H9 (cell line): Measurements from ENCODE around the gene GRID2. TPM values are rescaled to one million over a fixed set of nuclear protein-coding genes. Genes with fewer than 3 reads are reported as not detected.

Source experiments
- DNase-seq: peaks from one replicate; pipeline ENCODE4 v3.0.0-alpha.2; 2017
- H2AFZ ChIP-seq: one replicate; pipeline ENCODE4 v1.6.1; 2013; ENCODE audit warnings: mild to moderate bottlenecking, low read length, control low read depth, moderate library complexity
- H2AK5ac ChIP-seq: 2 replicates; pipeline ENCODE4 v1.6.1; 2013; ENCODE audit warnings: low read length, control low read depth, mixed read lengths; ENCODE audit not compliant: insufficient read length
- H2BK120ac ChIP-seq: one replicate; pipeline ENCODE4 v1.6.1; 2013; ENCODE audit warnings: low read depth, mild to moderate bottlenecking, low read length, control low read depth, inconsistent platforms; ENCODE audit not compliant: poor library complexity, severe bottlenecking
- H2BK12ac ChIP-seq: 2 replicates; pipeline ENCODE4 v1.6.1; 2013; ENCODE audit warnings: low read length, control low read depth, mixed read lengths, low read depth; ENCODE audit not compliant: insufficient read length
- H2BK15ac ChIP-seq: 2 replicates; pipeline ENCODE4 v1.6.1; 2013; ENCODE audit warnings: low read depth, low read length, control low read depth
- H2BK20ac ChIP-seq: one replicate; pipeline ENCODE4 v1.6.1; 2013; ENCODE audit warnings: low read depth, mild to moderate bottlenecking, low read length, control low read depth, inconsistent platforms; ENCODE audit not compliant: poor library complexity, severe bottlenecking
- H2BK5ac ChIP-seq: 2 replicates; pipeline ENCODE4 v1.6.1; 2013; ENCODE audit warnings: low read length, control low read depth, mixed read lengths; ENCODE audit not compliant: insufficient read length
- H3K14ac ChIP-seq: 2 replicates; pipeline ENCODE4 v1.6.1; 2013; ENCODE audit warnings: low read length, control low read depth; ENCODE audit not compliant: insufficient read depth
- H3K18ac ChIP-seq: 2 replicates; pipeline ENCODE4 v1.6.1; 2013; ENCODE audit warnings: low read depth, mild to moderate bottlenecking, mixed read lengths, low read length, control low read depth; ENCODE audit not compliant: insufficient read length
- H3K23ac ChIP-seq: 2 replicates; pipeline ENCODE4 v1.6.1; 2013; ENCODE audit warnings: low read length, control low read depth, mixed read lengths, low read depth; ENCODE audit not compliant: insufficient read length
- H3K23me2 ChIP-seq: 2 replicates; pipeline ENCODE4 v1.6.1; 2013; ENCODE audit warnings: low read depth, mild to moderate bottlenecking, mixed read lengths, low read length, control low read depth; ENCODE audit not compliant: insufficient read length, poor library complexity, severe bottlenecking
- H3K27ac ChIP-seq: 2 replicates; pipeline ENCODE4 v1.5.1; 2013; ENCODE audit warnings: low read length, control low read depth, mixed read lengths, low read depth; ENCODE audit not compliant: insufficient read length
- H3K27me3 ChIP-seq: 2 replicates; pipeline ENCODE4 v1.6.1; 2013; ENCODE audit warnings: low read length, control low read depth, inconsistent platforms; ENCODE audit not compliant: insufficient read depth
- H3K4ac ChIP-seq: 2 replicates; pipeline ENCODE4 v1.6.1; 2013; ENCODE audit warnings: low read depth, mild to moderate bottlenecking, control low read depth, inconsistent platforms, low read length, moderate library complexity
- H3K4me1 ChIP-seq: 2 replicates; pipeline ENCODE4 v1.6.1; 2013; ENCODE audit warnings: low read length, control low read depth, inconsistent platforms; ENCODE audit not compliant: insufficient read depth
- H3K4me2 ChIP-seq: 2 replicates; pipeline ENCODE4 v1.6.1; 2013; ENCODE audit warnings: low read length, control low read depth, mixed read lengths; ENCODE audit not compliant: insufficient read length, insufficient read depth
- H3K56ac ChIP-seq: 2 replicates; pipeline ENCODE4 v1.6.1; 2013; ENCODE audit warnings: low read depth, mild to moderate bottlenecking, mixed read lengths, low read length, control low read depth; ENCODE audit not compliant: insufficient read length
- H3K79me1 ChIP-seq: 2 replicates; pipeline ENCODE4 v1.6.1; 2013; ENCODE audit warnings: low read depth, mild to moderate bottlenecking, moderate library complexity, low read length, control low read depth, inconsistent platforms; ENCODE audit not compliant: insufficient read depth, poor library complexity, severe bottlenecking
- H3K79me2 ChIP-seq: 2 replicates; pipeline ENCODE4 v1.6.1; 2013; ENCODE audit warnings: low read length, control low read depth, inconsistent platforms; ENCODE audit not compliant: insufficient read depth
- H3K9ac ChIP-seq: 2 replicates; pipeline ENCODE4 v1.6.1; 2013; ENCODE audit warnings: low read length, control low read depth, mixed read lengths; ENCODE audit not compliant: insufficient read length; ENCODE audit errors: extremely low read depth
- H3K9me3 ChIP-seq: one replicate; pipeline ENCODE4 v1.6.1; 2013; ENCODE audit warnings: low read depth, low read length, inconsistent platforms; ENCODE audit not compliant: control insufficient read depth
- H3T11ph ChIP-seq: one replicate; pipeline ENCODE4 v1.6.1; 2013; ENCODE audit warnings: mild to moderate bottlenecking, low read length, control low read depth, inconsistent platforms
- H4K20me1 ChIP-seq: one replicate; pipeline ENCODE4 v1.6.1; 2013; ENCODE audit not compliant: control insufficient read depth, insufficient read length, insufficient read depth
- H4K5ac ChIP-seq: 2 replicates; pipeline ENCODE4 v1.6.1; 2013; ENCODE audit warnings: low read depth, mild to moderate bottlenecking, mixed read lengths, low read length, control low read depth; ENCODE audit not compliant: insufficient read length
- H4K8ac ChIP-seq: replicated peaks from 2 replicates; pipeline ENCODE4 v1.6.1; 2013; ENCODE audit warnings: low read length, control low read depth, mixed read lengths, low read depth; ENCODE audit not compliant: insufficient read length
- H4K91ac ChIP-seq: 2 replicates; pipeline ENCODE4 v1.6.1; 2013; ENCODE audit warnings: low read depth, mild to moderate bottlenecking, moderate library complexity, mixed read lengths, low read length, control low read depth; ENCODE audit not compliant: insufficient read length
- H3K27ac Mint-ChIP-seq, 3 experiments: 2 replicates in 2 of 3; 3 replicates in 1 of 3; pipeline ENCODE4 v1.8.0; 2020 to 2021; ENCODE audit warnings: mixed read lengths in 3 of 3, mild to moderate bottlenecking in 1 of 3, moderate library complexity in 1 of 3
- H3K27me3 Mint-ChIP-seq: 2 replicates; pipeline ENCODE4 v1.8.0; 2021; ENCODE audit warnings: low read depth, mild to moderate bottlenecking, moderate library complexity, mixed read lengths
- H3K36me3 Mint-ChIP-seq, 3 experiments: 2 replicates in 2 of 3; 3 replicates in 1 of 3; pipeline ENCODE4 v1.8.0; 2020 to 2021; ENCODE audit warnings: low read depth in 3 of 3, mixed read lengths in 3 of 3; ENCODE audit not compliant: insufficient read depth in 1 of 3
- H3K4me1 Mint-ChIP-seq, 2 experiments: 2 replicates each; pipeline ENCODE4 v1.8.0; 2020; ENCODE audit warnings: mixed read lengths in 2 of 2
- H3K4me3 Mint-ChIP-seq, 2 experiments: 2 replicates in 1 of 2; 3 replicates in 1 of 2; pipeline ENCODE4 v1.8.0; 2020 to 2021; ENCODE audit warnings: mild to moderate bottlenecking in 2 of 2, mixed read lengths in 2 of 2, moderate library complexity in 1 of 2
- H3K9me3 Mint-ChIP-seq, 2 experiments: 2 replicates in 1 of 2; 3 replicates in 1 of 2; pipeline ENCODE4 v1.8.0; 2020; ENCODE audit warnings: mild to moderate bottlenecking in 2 of 2, mixed read lengths in 2 of 2, moderate library complexity in 1 of 2
- WGBS: extraction: QIAGEN DNeasy Blood & Tissue Kit; methylation state at CpG from one replicate; pipeline ENCODE4 v1.1.7; 2013; ENCODE audit warnings: missing lambda C conversion rate, low lambda C conversion rate, mixed read lengths; ENCODE audit not compliant: insufficient read length; ENCODE audit errors: extremely low coverage; 5-methylcytosine and 5-hydroxymethylcytosine counted together
- total RNA-seq: library from RNA; stranded (reverse); gene quantifications from 2 replicates; pipeline ENCODE4 v1.2.1, GENCODE V29; 2021
- TF ChIP-seq, protein P1 (sequence below): fragments of 200-600 bp; sonication (generic); conservative IDR thresholded peaks from 3 replicates; pipeline ENCODE4 v1.8.0; 2021; ENCODE audit warnings: antibody characterized with exemption, mild to moderate bottlenecking

The GRID2 gene
- total RNA-seq, 1 experiment from 2014 or later, result 21.8 TPM

DNA sequence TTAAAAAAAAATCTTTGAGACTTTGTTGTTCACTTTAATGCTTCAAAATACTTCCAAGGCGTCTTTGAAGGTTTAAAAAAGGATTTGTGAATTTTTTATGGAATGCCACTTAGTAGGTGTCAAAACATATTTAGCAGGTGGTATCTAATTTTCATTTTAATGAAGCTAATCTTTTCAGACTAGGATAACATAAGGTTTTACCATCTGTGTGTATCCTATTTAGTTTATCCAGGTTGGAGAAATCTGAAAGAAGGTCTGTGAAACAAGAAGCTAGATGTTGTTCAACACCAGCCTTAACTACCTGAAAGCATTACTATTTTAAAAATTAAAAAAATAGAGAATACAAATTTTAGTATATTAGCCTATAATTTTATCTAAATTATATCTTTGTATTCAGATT, 193.4 kb downstream of the GRID2 start:
- no peaks in the 10 kb centered on the region for H3K79me1 ChIP-seq
- H3K27me3 ChIP-seq, result no peaks in the 10 kb centered on the region
- no peak overlapping the region for H3K4me2 ChIP-seq
- H3K14ac ChIP-seq, result no peak overlapping the region
- no peak overlapping the region for H3K9ac ChIP-seq
- H3K4me1 Mint-ChIP-seq, result peaks cover 33 to 40% of the 10 kb centered on the region in 2 experiments
- H2BK5ac ChIP-seq, result no peak overlapping the region
- no peak overlapping the region for H2BK15ac ChIP-seq
- H4K8ac ChIP-seq, result no peak overlapping the region
- DNase-seq, result no peak
- no peaks in the 10 kb centered on the region for H3K9me3 Mint-ChIP-seq
- no peak overlapping the region for H3T11ph ChIP-seq
- peaks cover 8% of the 10 kb centered on the region; the same call in 1 of the 2 replicates for H3K79me2 ChIP-seq
- no peaks in the 10 kb centered on the region for H4K20me1 ChIP-seq
- no peaks in the 10 kb centered on the region for H3K9me3 ChIP-seq
- H3K23me2 ChIP-seq, result no peaks in the 10 kb centered on the region
- no peaks in the 10 kb centered on the region for H3K27me3 Mint-ChIP-seq
- H3K23ac ChIP-seq, result no peak overlapping the region
- no peak overlapping the region for H2AFZ ChIP-seq
- H2AK5ac ChIP-seq, result no peak overlapping the region
- no peak overlapping the region for H2BK20ac ChIP-seq
- TF ChIP-seq, protein P1, sequence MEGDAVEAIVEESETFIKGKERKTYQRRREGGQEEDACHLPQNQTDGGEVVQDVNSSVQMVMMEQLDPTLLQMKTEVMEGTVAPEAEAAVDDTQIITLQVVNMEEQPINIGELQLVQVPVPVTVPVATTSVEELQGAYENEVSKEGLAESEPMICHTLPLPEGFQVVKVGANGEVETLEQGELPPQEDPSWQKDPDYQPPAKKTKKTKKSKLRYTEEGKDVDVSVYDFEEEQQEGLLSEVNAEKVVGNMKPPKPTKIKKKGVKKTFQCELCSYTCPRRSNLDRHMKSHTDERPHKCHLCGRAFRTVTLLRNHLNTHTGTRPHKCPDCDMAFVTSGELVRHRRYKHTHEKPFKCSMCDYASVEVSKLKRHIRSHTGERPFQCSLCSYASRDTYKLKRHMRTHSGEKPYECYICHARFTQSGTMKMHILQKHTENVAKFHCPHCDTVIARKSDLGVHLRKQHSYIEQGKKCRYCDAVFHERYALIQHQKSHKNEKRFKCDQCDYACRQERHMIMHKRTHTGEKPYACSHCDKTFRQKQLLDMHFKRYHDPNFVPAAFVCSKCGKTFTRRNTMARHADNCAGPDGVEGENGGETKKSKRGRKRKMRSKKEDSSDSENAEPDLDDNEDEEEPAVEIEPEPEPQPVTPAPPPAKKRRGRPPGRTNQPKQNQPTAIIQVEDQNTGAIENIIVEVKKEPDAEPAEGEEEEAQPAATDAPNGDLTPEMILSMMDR, result no peak
- H2BK120ac ChIP-seq, result no peak overlapping the region
- no peak overlapping the region for H3K4ac ChIP-seq
- no peaks in the 10 kb centered on the region for H3K36me3 Mint-ChIP-seq
- no peak overlapping the region for H3K27ac Mint-ChIP-seq
- H3K18ac ChIP-seq, result no peak overlapping the region
- H4K5ac ChIP-seq, result no peak overlapping the region
- no peak overlapping the region for H2BK12ac ChIP-seq
- peaks cover 13% of the 10 kb centered on the region for H3K4me1 ChIP-seq
- H4K91ac ChIP-seq, result no peak overlapping the region
- H3K4me3 Mint-ChIP-seq, result no peak overlapping the region
- H3K27ac ChIP-seq, result no peak overlapping the region
- H3K56ac ChIP-seq, result no peak overlapping the region
- no CpG with 5 or more reads among the region's 1 CpG for WGBS
